Stomach smooth muscle (tissue), 2 donors: ENCODE data around the gene LONP2.

Experiments used
- H3K27ac ChIP-seq: one replicate; pipeline ENCODE4 v1.7.0; 2013; ENCODE audit warnings: mild to moderate bottlenecking, low read length, inconsistent platforms
- H3K27me3 ChIP-seq, 2 donors: one replicate each; pipeline ENCODE4 v1.7.0; 2013; ENCODE audit warnings: low read length in 2 of 2; ENCODE audit not compliant: insufficient read depth in 2 of 2, control insufficient read depth in 1 of 2
- H3K36me3 ChIP-seq, 2 donors: one replicate each; pipeline ENCODE4 v1.7.0; 2013; ENCODE audit warnings: low read length in 2 of 2; ENCODE audit not compliant: control insufficient read depth in 2 of 2, insufficient read depth in 2 of 2
- H3K4me1 ChIP-seq: one replicate; pipeline ENCODE4 v1.7.0; 2013; ENCODE audit warnings: low read length; ENCODE audit not compliant: control insufficient read depth, insufficient read depth
- H3K4me3 ChIP-seq, 2 donors: one replicate each; pipeline ENCODE4 v1.7.0; 2013; ENCODE audit warnings: low read length in 2 of 2
- H3K9ac ChIP-seq, 2 donors: one replicate each; pipeline ENCODE4 v1.7.0; 2013; ENCODE audit warnings: low read length in 2 of 2, mild to moderate bottlenecking in 1 of 2
- H3K9me3 ChIP-seq, 2 donors: one replicate each; pipeline ENCODE4 v1.7.0; 2013; ENCODE audit warnings: low read length in 2 of 2; ENCODE audit not compliant: control insufficient read depth in 2 of 2
- donor health status: healthy.
- donor health status: Pancreatic carcinoma.

Gene LONP2

GRCh38 chr16:48318630-48319029 lies 74.5 kb downstream of the LONP2 start:
- Histone ChIP-seq H3K36me3 (peaks cover 0 to 3% of the 10 kb centered on the region in 2 donors), H3K9me3 (no peaks in the 10 kb centered on the region)

DNA sequence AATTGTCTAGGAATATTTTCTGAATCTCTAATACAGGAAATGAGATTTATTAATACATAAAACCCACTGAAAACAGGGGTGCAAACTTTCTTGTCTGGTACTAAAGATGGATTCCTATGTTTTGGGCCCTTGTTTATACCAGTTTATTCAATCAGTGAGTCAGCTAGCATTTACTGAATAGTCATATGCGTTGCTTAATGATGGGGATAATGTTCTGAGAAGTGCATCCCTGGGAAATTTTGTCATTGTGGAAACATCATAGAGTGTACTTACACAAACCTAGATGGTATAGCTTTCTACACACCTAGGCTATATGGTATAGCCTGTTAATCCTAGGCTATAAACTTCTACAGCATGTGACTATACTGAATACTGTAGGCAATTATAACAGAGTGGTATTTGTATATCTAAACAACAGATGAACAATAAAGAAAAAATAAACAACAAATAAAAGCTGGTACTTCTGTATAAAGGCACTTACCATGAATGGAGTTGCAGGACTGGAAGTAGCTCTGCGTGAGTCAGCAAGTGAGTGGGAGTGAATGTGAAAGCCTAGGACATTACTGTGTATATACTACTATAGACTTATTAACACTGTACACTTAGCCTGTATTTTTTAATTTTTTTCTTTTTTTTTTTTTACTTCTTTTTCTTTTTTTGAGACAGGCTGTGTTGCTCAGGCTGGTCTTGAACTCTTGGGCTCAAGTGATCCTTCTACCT lies 77.4 kb downstream of the LONP2 start:
- H3K9me3 ChIP-seq = no peaks in the 10 kb centered on the region
- no peak overlapping the region for H3K9ac ChIP-seq
- H3K27me3 ChIP-seq = no peaks in the 10 kb centered on the region
- peaks cover 0 to 3% of the 10 kb centered on the region in 2 donors for H3K36me3 ChIP-seq
- H3K27ac ChIP-seq = no peak overlapping the region
- peaks cover 2% of the 10 kb centered on the region for H3K4me1 ChIP-seq
- no peak overlapping the region for H3K4me3 ChIP-seq

More at GRCh38 chr16:48318630-48319029, 74.5 kb downstream of the LONP2 start:
- H3K27ac ChIP-seq = no peak overlapping the region
- H3K4me3 ChIP-seq = no peak overlapping the region
- H3K27me3 ChIP-seq = no peaks in the 10 kb centered on the region
- peaks cover 2% of the 10 kb centered on the region for H3K4me1 ChIP-seq
- no peak overlapping the region for H3K9ac ChIP-seq

DNA sequence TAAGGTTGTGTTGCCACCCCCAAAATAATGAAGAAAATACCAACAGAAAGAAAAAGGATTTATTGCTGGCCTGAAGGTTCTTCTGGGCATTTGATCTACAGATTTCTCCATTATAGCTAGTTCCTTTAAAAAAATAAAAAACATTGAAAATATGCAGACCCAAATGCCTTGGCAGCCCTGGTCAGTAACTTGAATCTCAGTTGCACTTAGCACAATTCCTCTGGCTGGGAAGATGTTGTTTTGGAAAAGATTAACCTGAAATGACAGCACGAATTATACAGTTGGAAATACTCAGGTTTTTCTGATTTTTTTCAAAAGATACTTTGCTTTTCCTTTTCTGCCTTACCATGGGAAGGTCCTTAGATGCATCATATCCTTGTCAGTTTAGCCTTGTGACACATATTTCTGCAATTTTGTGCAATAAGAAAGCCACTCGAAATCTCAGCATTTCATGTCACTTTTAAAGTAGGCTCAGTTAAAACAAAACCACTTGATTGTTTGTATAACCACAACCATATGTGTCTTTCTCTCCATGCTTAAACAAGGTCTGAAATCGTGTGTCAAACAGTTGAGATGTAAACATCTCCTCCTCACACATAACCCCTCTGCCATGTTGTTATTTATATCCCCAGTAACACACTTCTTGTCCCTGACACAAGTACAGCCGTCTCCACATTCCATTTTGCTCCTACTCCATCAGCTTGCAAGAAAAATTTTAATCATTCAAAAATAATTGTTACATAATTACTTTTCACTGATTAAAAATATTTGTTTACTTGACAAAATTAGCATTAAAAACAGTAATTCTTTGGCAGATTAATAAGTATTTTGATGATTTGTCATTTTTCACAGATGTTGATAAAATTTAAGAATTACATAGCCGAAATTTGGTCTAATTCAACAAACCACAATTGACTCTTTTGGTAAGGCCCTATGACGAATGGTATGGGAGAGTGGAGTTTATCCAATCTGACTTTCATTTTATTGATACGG lies 80.0 kb downstream of the LONP2 start:
- peaks cover 2% of the 10 kb centered on the region for H3K4me1 ChIP-seq
- no peaks in the 10 kb centered on the region for H3K27me3 ChIP-seq
- no peak overlapping the region for H3K4me3 ChIP-seq
- no peak overlapping the region for H3K9ac ChIP-seq
- peaks cover 0 to 3% of the 10 kb centered on the region in 2 donors for H3K36me3 ChIP-seq
- no peak overlapping the region for H3K27ac ChIP-seq
- H3K9me3 ChIP-seq = no peaks in the 10 kb centered on the region

- Histone ChIP-seq H3K9ac (no peak overlapping the region), H3K4me1 (no peaks in the 10 kb centered on the region), H3K27me3 (no peaks in the 10 kb centered on the region), H3K36me3 (peaks cover 3% of the 10 kb centered on the region in 2 donors), H3K27ac (no peak overlapping the region), H3K9me3 (no peaks in the 10 kb centered on the region), H3K4me3 (no peak overlapping the region)
Measured at GRCh38 chr16:48326915-48327314, 82.8 kb downstream of the LONP2 start.

- H3K27ac ChIP-seq = no peak overlapping the region
- no peaks in the 10 kb centered on the region for H3K27me3 ChIP-seq
- H3K4me3 ChIP-seq = no peak overlapping the region
- H3K36me3 ChIP-seq = peaks cover under 1 to 4% of the 10 kb centered on the region in 2 donors
- H3K9me3 ChIP-seq = no peaks in the 10 kb centered on the region
- no peaks in the 10 kb centered on the region for H3K4me1 ChIP-seq
- no peak overlapping the region for H3K9ac ChIP-seq
Measured at GRCh38 chr16:48329138-48329537, 85.0 kb downstream of the LONP2 start.

DNA sequence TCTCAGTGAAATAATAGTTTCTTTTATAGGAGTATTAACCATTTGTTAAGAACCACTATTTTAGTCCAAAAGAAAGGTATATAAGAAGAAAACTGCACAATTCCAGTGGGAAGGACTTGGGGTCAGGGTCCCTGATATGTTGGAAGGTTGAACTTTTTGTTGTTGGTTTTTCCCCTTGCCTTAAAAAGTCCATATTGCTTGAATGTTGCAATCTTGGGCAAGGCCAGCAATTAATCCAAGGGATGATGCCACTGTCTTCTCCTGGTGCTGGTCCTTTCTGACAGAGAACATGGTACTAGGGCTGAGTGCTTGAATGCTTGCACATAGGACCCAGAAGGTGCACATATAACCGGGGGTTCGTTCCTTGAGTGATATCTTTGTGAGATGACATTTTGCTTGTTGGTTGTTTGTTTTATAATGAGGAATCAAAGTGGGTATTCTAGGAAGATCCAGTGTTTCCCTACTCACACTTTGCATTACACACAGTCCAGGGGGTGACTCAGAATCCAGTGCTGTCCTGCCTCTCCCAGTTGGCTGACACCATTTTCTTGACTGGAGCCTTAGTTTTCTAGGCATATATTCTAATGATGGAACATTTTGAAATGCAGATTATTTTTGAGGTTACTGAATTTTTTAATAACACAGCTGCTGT lies 86.2 kb downstream of the LONP2 start:
- H3K36me3 ChIP-seq = peaks cover 12 to 14% of the 10 kb centered on the region in 2 donors
- no peak overlapping the region for H3K27ac ChIP-seq

DNA sequence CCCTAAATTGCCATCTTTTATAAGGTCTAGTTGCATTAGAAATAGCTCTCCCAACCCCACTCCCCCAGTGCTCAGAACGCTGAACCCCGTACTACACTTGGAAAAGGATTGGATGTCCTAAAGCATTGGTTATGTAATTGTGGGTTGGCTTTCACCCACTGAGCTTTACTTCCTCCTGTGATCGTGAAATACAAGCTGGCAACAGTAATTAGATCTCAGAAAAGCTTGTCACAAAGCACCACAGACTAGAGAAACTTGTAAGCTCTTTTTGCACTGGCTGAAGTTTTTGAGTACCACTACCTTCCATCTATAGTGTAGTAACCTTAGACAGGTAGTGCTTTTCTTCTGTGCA lies 86.7 kb downstream of the LONP2 start:
- no peak overlapping the region for H3K9ac ChIP-seq

More for the DNA sequence above, 86.2 kb downstream of the LONP2 start:
- Histone ChIP-seq H3K4me1 (no peaks in the 10 kb centered on the region), H3K9ac (no peak overlapping the region), H3K4me3 (no peak overlapping the region), H3K27me3 (no peaks in the 10 kb centered on the region), H3K9me3 (no peaks in the 10 kb centered on the region)

GRCh38 chr16:48332978-48333377 lies 88.9 kb downstream of the LONP2 start:
- Histone ChIP-seq H3K27me3 (no peaks in the 10 kb centered on the region), H3K4me1 (peaks cover 2% of the 10 kb centered on the region), H3K9me3 (no peaks in the 10 kb centered on the region), H3K36me3 (peaks cover 17% of the 10 kb centered on the region in 2 donors), H3K9ac (no peak overlapping the region), H3K4me3 (no peak overlapping the region), H3K27ac (no peak overlapping the region)

More for the DNA sequence above, 86.7 kb downstream of the LONP2 start:
- Histone ChIP-seq H3K4me3 (no peak overlapping the region), H3K9me3 (no peaks in the 10 kb centered on the region), H3K27me3 (no peaks in the 10 kb centered on the region), H3K4me1 (no peaks in the 10 kb centered on the region), H3K36me3 (peaks cover 12 to 14% of the 10 kb centered on the region in 2 donors), H3K27ac (no peak overlapping the region)

GRCh38 chr16:48334325-48334724 lies 90.2 kb downstream of the LONP2 start:
- Histone ChIP-seq H3K36me3 (peaks cover 17 to 18% of the 10 kb centered on the region in 2 donors), H3K4me1 (peaks cover 2% of the 10 kb centered on the region)

GRCh38 chr16:48335961-48336360 lies 91.9 kb downstream of the LONP2 start:
- Histone ChIP-seq H3K27ac (no peak overlapping the region), H3K36me3 (peaks cover 17 to 18% of the 10 kb centered on the region in 2 donors), H3K4me3 (no peak overlapping the region), H3K27me3 (no peaks in the 10 kb centered on the region), H3K4me1 (peaks cover 2% of the 10 kb centered on the region), H3K9ac (no peak overlapping the region), H3K9me3 (no peaks in the 10 kb centered on the region)

More at GRCh38 chr16:48334325-48334724, 90.2 kb downstream of the LONP2 start:
- Histone ChIP-seq H3K9me3 (no peaks in the 10 kb centered on the region), H3K9ac (no peak overlapping the region), H3K27me3 (no peaks in the 10 kb centered on the region), H3K4me3 (no peak overlapping the region), H3K27ac (no peak overlapping the region)
